Stomach (tissue), 9 donors: Measurements from ENCODE around the gene PRPF19. TPM values are rescaled to one million over a fixed set of nuclear protein-coding genes. Genes with fewer than 3 reads are reported as not detected.

Experiments used
- DNase-seq, 2 donors: peaks; one replicate each; pipeline versions ENCODE4 v3.0.0 to v3.0.0-alpha.2; 2013 to 2019
- H3K27ac ChIP-seq, 5 donors: fragments of 200-600 bp in 4 of 5; sonication (generic) in 4 of 5; one replicate each; pipeline ENCODE4 v1.5.1; 2013 to 2019; ENCODE audit warnings: mild to moderate bottlenecking in 1 of 5, moderate library complexity in 1 of 5
- H3K27me3 ChIP-seq, 3 donors: fragments of 200-600 bp; sonication (generic); one replicate each; pipeline ENCODE4 v1.5.1; 2017 to 2019; ENCODE audit warnings: mixed run types in 1 of 3
- H3K36me3 ChIP-seq, 4 donors: fragments of 200-600 bp; sonication (generic); 1 replicate in 3 of 4; 2 replicates in 1 of 4; pipeline ENCODE4 v1.5.1; 2016 to 2019
- H3K4me1 ChIP-seq, 4 donors: fragments of 200-600 bp; sonication (generic); one replicate each; pipeline ENCODE4 v1.5.1; 2016 to 2019
- H3K4me3 ChIP-seq, 4 donors: fragments of 200-600 bp; sonication (generic) in 3 of 4; one replicate each; pipeline ENCODE4 v1.5.1; 2016 to 2019; ENCODE audit warnings: mild to moderate bottlenecking in 1 of 4
- H3K9me3 ChIP-seq, 4 donors: fragments of 200-600 bp; sonication (generic); one replicate each; pipeline ENCODE4 v1.5.1; 2016 to 2019
- CTCF ChIP-seq, 7 experiments: fragments of 450-650 bp in 4 of 7; fragments of 200-600 bp in 3 of 7; sonication (generic) in 3 of 7; IDR thresholded peaks; one replicate each; pipeline ENCODE4 v1.5.1; 2016 to 2019; ENCODE audit warnings: antibody characterized with exemption in 7 of 7, control low read depth in 2 of 7, mild to moderate bottlenecking in 1 of 7
- EP300 ChIP-seq: sonication (generic); formaldehyde crosslinking; IDR thresholded peaks from one replicate; pipeline ENCODE4 v1.6.1; 2017; ENCODE audit warnings: antibody characterized with exemption
- POLR2A ChIP-seq, 4 donors: fragments of 450-650 bp; IDR thresholded peaks; one replicate each; pipeline ENCODE4 v1.6.1; 2016; ENCODE audit warnings: antibody characterized with exemption in 4 of 4, control low read depth in 2 of 4, mild to moderate bottlenecking in 1 of 4, moderate library complexity in 1 of 4
- POLR2AphosphoS5 ChIP-seq, 3 donors: sonication (generic); formaldehyde crosslinking; IDR thresholded peaks; one replicate each; pipeline ENCODE4 v1.6.1; 2016; ENCODE audit warnings: antibody characterized with exemption in 3 of 3
- WGBS, 5 donors: extraction: QIAGEN DNeasy Blood & Tissue Kit in 3 of 5; methylation state at CpG; one replicate each; pipeline versions ENCODE4 v1.1.5 to v1.1.7; 2013 to 2018; 5-methylcytosine and 5-hydroxymethylcytosine counted together
- intact Hi-C: fragments of 100-400 bp; cut with DNase I; formaldehyde crosslinking; loops from one replicate; pipeline ENCODE4 v1.15.1; 2023; ENCODE audit warnings: low total_unique reads
- polyA plus RNA-seq, 3 donors: library from polyadenylated mRNA; stranded (reverse); fragments of 200-250 nt; gene quantifications; one replicate each; pipeline ENCODE4 v1.2.3, GENCODE V29; 2013
- total RNA-seq, 5 donors: library from RNA; depleted of rRNA; stranded (reverse); fragments of >200 nt; gene quantifications; one replicate each; pipeline versions ENCODE4 v1.1.0 to v1.2.3, GENCODE V29; 2014 to 2016
- donor health status: healthy with polysubstance abuse.
- donor health status: Bipolar disorder and iron deficiency.
- donor health status: healthy.

The PRPF19 gene
- total and polyA plus RNA-seq, 8 donors: 3.5 to 86.1 (median 50.3) TPM

GRCh38 chr11:60869451-60869825, 36.9 kb downstream of the PRPF19 start:
- H3K27ac ChIP-seq: no peak overlapping the region
- no peaks in the 10 kb centered on the region for H3K27me3 ChIP-seq
- intact Hi-C loops: no loop called here
- no peaks in the 10 kb centered on the region for H3K9me3 ChIP-seq
- WGBS, 5 donors: 83 to 100% (median 91%) methylated on average over 7 of the region's 7 CpGs
- H3K4me3 ChIP-seq: no peak overlapping the region
- peak in 1 of 2 donors; percentile 16 for DNase-seq
- H3K4me1 ChIP-seq: peaks cover 0 to 8% (median 4%) of the 10 kb centered on the region in 4 donors
- no peak for TF ChIP-seq POLR2AphosphoS5 (IDR thresholded peaks at IDR 0.05)
- no peaks in the 10 kb centered on the region for H3K36me3 ChIP-seq

- peak in 1 of 2 donors; percentile 23 for DNase-seq
- 73 to 82% (median 79%) methylated on average over 10 of the region's 10 CpGs for WGBS, 5 donors
These were observed 37.5 kb downstream of the PRPF19 start for GRCh38 chr11:60868682-60869450.

GRCh38 chr11:60867871-60868681, 38.3 kb downstream of the PRPF19 start:
- H3K4me3 ChIP-seq: no peak overlapping the region
- H3K27me3 ChIP-seq: no peaks in the 10 kb centered on the region
- intact Hi-C loops: no loop called here
- 76 to 81% (median 78%) methylated on average over 10 of the region's 10 CpGs for WGBS, 5 donors
- DNase-seq: no peak
- H3K4me1 ChIP-seq: peaks cover 0 to 8% (median 2%) of the 10 kb centered on the region in 4 donors
- TF ChIP-seq POLR2AphosphoS5 (IDR thresholded peaks at IDR 0.05): no peak
- no peak for TF ChIP-seq POLR2A (IDR thresholded peaks at IDR 0.05)
- TF ChIP-seq EP300: no peak
- TF ChIP-seq CTCF (IDR thresholded peaks at IDR 0.05): no peak
- no peaks in the 10 kb centered on the region for H3K36me3 ChIP-seq
- no peaks in the 10 kb centered on the region for H3K9me3 ChIP-seq
- no peak overlapping the region for H3K27ac ChIP-seq

More at GRCh38 chr11:60868682-60869450, 37.5 kb downstream of the PRPF19 start:
- Histone ChIP-seq H3K27me3 (no peaks in the 10 kb centered on the region), H3K4me1 (peaks cover 0 to 8% (median 4%) of the 10 kb centered on the region in 4 donors), H3K9me3 (no peaks in the 10 kb centered on the region), H3K27ac (no peak overlapping the region), H3K4me3 (no peak overlapping the region), H3K36me3 (no peaks in the 10 kb centered on the region)
- TF ChIP-seq POLR2A (IDR thresholded peaks at IDR 0.05) (no peak), CTCF (IDR thresholded peaks at IDR 0.05) (no peak), POLR2AphosphoS5 (IDR thresholded peaks at IDR 0.05) (no peak), EP300 (no peak)
- intact Hi-C loops: no loop called here

GRCh38 chr11:60866911-60867870, 39.2 kb downstream of the PRPF19 start, which contains the start of gene ZP1:
ZP1 (plus strand) TSS chr11:60867542; CDS start chr11:60867562, 20 bp downstream.
- Histone ChIP-seq H3K27ac (no peak within 1 kb of the TSS), H3K4me3 (no peak within 1 kb of the TSS), H3K36me3 (no peaks in the 10 kb centered on the region), H3K9me3 (no peaks in the 10 kb centered on the region), H3K4me1 (peaks cover 0 to 1% (median under 1%) of the 10 kb centered on the region in 4 donors), H3K27me3 (no peaks in the 10 kb centered on the region)
- DNase-seq: peak in 1 of 2 donors; percentile 24
- intact Hi-C loops: no loop called here
- TF ChIP-seq POLR2AphosphoS5 (IDR thresholded peaks at IDR 0.05) (no peak), EP300 (no peak), CTCF (IDR thresholded peaks at IDR 0.05) (no peak), POLR2A (IDR thresholded peaks at IDR 0.05) (no peak)
- 56 to 74% (median 68%) methylated on average over 5 to 13 of the region's 13 CpGs for WGBS, 5 donors
